HepG2 (cell line): ENCODE data around the gene RPS6KL1. TPM values are rescaled to one million over a fixed set of nuclear protein-coding genes. Genes with fewer than 3 reads are reported as not detected.

ENCODE experiments used
- GATA4 ChIP-seq: sonication (generic); IDR thresholded peaks from 2 replicates; pipeline ENCODE4 v1.6.1; 2016; ENCODE audit warnings: antibody characterized with exemption, low read depth, borderline replicate concordance
- MAFK ChIP-seq, 2 experiments: IDR thresholded peaks in 1 of 2; conservative IDR thresholded peaks in 1 of 2; 2 replicates each; pipeline ENCODE4 v1.6.1; 2011; ENCODE audit warnings: improper control_type of control experiment in 2 of 2, low read length in 2 of 2
- NFRKB ChIP-seq: fragments of 450-650 bp; IDR thresholded peaks from 2 replicates; pipeline ENCODE4 v1.6.1; 2017
- NR2F1 ChIP-seq, 2 experiments: fragments of 450-650 bp in 1 of 2; formaldehyde crosslinking in 1 of 2; IDR thresholded peaks; 2 replicates each; pipeline versions ENCODE4 v1.5.0 to v1.6.1; 2016 to 2020; ENCODE audit warnings: mild to moderate bottlenecking in 1 of 2, missing compliant biosample characterization in 1 of 2, missing genetic modification reagents in 1 of 2, moderate library complexity in 1 of 2
- PBX2 ChIP-seq: IDR thresholded peaks from 2 replicates; pipeline ENCODE4 v1.6.1; 2016; ENCODE audit warnings: control low read depth
- PHF20 ChIP-seq: sonication (generic); formaldehyde crosslinking; IDR thresholded peaks from 2 replicates; pipeline ENCODE4 v1.5.0; 2020; ENCODE audit warnings: mild to moderate bottlenecking, missing genetic modification reagents
- SAFB2 ChIP-seq: sonication (generic); formaldehyde crosslinking; IDR thresholded peaks from 2 replicates; pipeline ENCODE4 v1.5.1; 2020; ENCODE audit warnings: missing genetic modification reagents, low read depth, mild to moderate bottlenecking, borderline replicate concordance
- SATB2 ChIP-seq: sonication (generic); formaldehyde crosslinking; IDR thresholded peaks from 2 replicates; pipeline ENCODE4 v1.5.0; 2020; ENCODE audit warnings: missing genetic modification reagents
- SNAI1 ChIP-seq: sonication (generic); formaldehyde crosslinking; IDR thresholded peaks from 2 replicates; pipeline ENCODE4 v1.5.0; 2020; ENCODE audit warnings: mild to moderate bottlenecking, missing genetic modification reagents, borderline replicate concordance
- SP2 ChIP-seq: sonication (generic); formaldehyde crosslinking; IDR thresholded peaks from 2 replicates; pipeline ENCODE4 v1.5.1; 2020; ENCODE audit warnings: mild to moderate bottlenecking, missing genetic modification reagents
- SRF ChIP-seq: IDR thresholded peaks from 2 replicates; pipeline ENCODE4 v1.6.1; 2011; ENCODE audit warnings: mild to moderate bottlenecking, low read depth, low read length, moderate library complexity
- ZBTB49 ChIP-seq: sonication (generic); formaldehyde crosslinking; IDR thresholded peaks from 2 replicates; pipeline ENCODE4 v1.4.0; 2020; ENCODE audit warnings: missing genetic modification reagents, borderline replicate concordance
- ZFP36L1 ChIP-seq: sonication (generic); formaldehyde crosslinking; IDR thresholded peaks from 2 replicates; pipeline ENCODE4 v1.8.0; 2022; ENCODE audit warnings: mild to moderate bottlenecking, missing genetic modification reagents, moderate library complexity
- ZNF205 ChIP-seq: IDR thresholded peaks from 2 replicates; pipeline ENCODE4 v1.6.1; 2018; ENCODE audit warnings: missing biosample characterization, missing genetic modification reagents
- ZNF230 ChIP-seq: sonication (generic); formaldehyde crosslinking; IDR thresholded peaks from 2 replicates; pipeline ENCODE4 v1.4.0; 2020; ENCODE audit warnings: mild to moderate bottlenecking, missing genetic modification reagents
- ZNF616 ChIP-seq: sonication (generic); formaldehyde crosslinking; IDR thresholded peaks from 2 replicates; pipeline ENCODE4 v1.5.0; 2020; ENCODE audit warnings: low read depth, mild to moderate bottlenecking, missing genetic modification reagents
- ZSCAN20 ChIP-seq: sonication (generic); formaldehyde crosslinking; IDR thresholded peaks from 2 replicates; pipeline ENCODE4 v1.4.0; 2020; ENCODE audit warnings: missing genetic modification reagents, mild to moderate bottlenecking, borderline replicate concordance
- polyA plus RNA-seq, 8 experiments: library from polyadenylated mRNA; depleted of rRNA in 3 of 8; stranded (reverse) in 7 of 8; unstranded in 1 of 8; fragments of >200 nt; fragmentation: Illumina TruSeq in 4 of 8; extraction: Trizol in 4 of 8; gene quantifications; 2 replicates each; pipeline versions ENCODE4 v1.2.1 to v1.2.3, GENCODE V29; 2011 to 2016; ENCODE audit warnings: low read depth in 4 of 8, missing spikeins in 1 of 8, mixed read lengths in 1 of 8; ENCODE audit not compliant: insufficient read depth in 1 of 8
- total RNA-seq, 5 experiments: library from RNA; depleted of rRNA; stranded (reverse); fragments of >200 nt; fragmentation: Illumina TruSeq; extraction: Trizol; gene quantifications; 2 replicates each; pipeline ENCODE4 v1.2.3, GENCODE V29; 2016; ENCODE audit warnings: low read depth in 1 of 5
- TF ChIP-seq, protein P1 (sequence below): sonication (generic); formaldehyde crosslinking; IDR thresholded peaks from 2 replicates; pipeline ENCODE4 v1.8.0; 2022; ENCODE audit warnings: missing genetic modification reagents, low read depth, mild to moderate bottlenecking, borderline replicate concordance
- TF ChIP-seq, protein P2 (sequence below): sonication (generic); formaldehyde crosslinking; IDR thresholded peaks from 2 replicates; pipeline ENCODE4 v1.5.0; 2020; ENCODE audit warnings: mild to moderate bottlenecking, missing genetic modification reagents
- TF ChIP-seq, protein P3 (sequence below): sonication (generic); formaldehyde crosslinking; conservative IDR thresholded peaks from 2 replicates; pipeline ENCODE4 v1.4.0; 2020; ENCODE audit warnings: missing genetic modification reagents

The RPS6KL1 gene
- total and polyA plus RNA-seq, 2 of the 13 experiments (the other 11 are each of a cell fraction or from before 2014, with no cell fraction given): 6.5 to 11.5 TPM

DNA sequence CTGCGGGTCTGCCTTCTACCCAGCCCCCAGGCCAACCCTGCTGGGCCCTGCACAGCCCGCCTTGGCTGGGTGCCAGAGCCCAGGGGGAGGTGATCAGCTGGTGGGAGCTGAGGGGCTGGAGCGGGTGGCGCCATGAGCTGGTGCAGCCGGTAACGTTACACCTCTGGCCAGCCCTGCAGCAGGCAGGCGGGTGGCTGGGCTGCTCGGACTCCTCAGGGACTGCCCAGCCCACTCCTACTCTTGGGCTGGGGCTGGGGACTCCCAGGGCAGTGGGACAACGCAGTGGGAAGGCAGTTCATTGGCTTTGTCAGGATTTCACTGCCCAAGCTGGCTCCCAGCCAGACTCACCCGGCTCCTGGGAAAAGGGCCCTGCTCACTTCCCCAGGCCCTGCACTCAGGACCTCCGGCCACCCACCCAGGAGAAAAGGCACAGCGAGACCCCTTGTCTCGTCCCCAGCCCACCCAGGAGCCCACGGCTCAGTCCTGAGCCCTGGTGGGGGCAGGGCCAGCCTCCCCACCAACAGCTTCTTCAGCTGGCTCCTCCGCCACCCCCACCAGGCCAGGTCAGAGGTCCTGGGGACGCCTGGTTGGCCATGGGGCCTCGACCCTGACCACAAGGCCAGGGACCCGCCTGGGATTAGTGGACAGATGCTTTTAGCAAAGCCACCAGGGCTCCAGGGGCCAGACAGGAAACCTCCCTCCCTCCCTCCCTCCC lies 31.3 kb upstream of the RPS6KL1 start (continued):
- TF ChIP-seq ZSCAN20 (CRISPR knock-in tag) (0 out of 2 replicates have a peak, but pooled peaks have one; percentile 22), ZNF616 (CRISPR knock-in tag) (no peak), SAFB2 (CRISPR knock-in tag) (no peak), NR2F1 (CRISPR knock-in tag; IDR thresholded peaks at IDR 0.05) (peak; percentile 20 to 78; a peak in 2 of 4 replicates), GATA4 (no peak), SATB2 (CRISPR knock-in tag) (no peak), SP2 (CRISPR knock-in tag) (no peak), PBX2 (CRISPR knock-in tag) (no peak), PHF20 (no peak), ZNF230 (CRISPR knock-in tag) (no peak), SNAI1 (CRISPR knock-in tag) (no peak), ZBTB49 (CRISPR knock-in tag) (no peak), ZNF205 (CRISPR knock-in tag) (peak; percentile 49; the same call in 1 of the 2 replicates), NFRKB (no peak), SRF (no peak), ZFP36L1 (CRISPR knock-in tag) (no peak), MAFK (conservative IDR thresholded peaks at IDR 0.05 in 1 of 2, IDR thresholded peaks at IDR 0.05 in 1 of 2; ENCODE audit: low read length in 2 of 2) (no peak)
- TF ChIP-seq, protein P1, sequence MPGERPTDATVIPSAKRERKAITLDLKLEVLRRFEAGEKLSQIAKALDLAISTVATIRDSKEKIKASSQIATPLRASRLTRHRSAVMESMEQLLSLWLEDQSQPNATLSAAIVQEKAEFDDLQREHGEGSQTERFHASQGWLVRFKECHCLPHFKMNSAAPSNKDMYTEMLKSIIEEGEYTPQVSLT (CRISPR knock-in tag): no peak
- TF ChIP-seq, protein P2, sequence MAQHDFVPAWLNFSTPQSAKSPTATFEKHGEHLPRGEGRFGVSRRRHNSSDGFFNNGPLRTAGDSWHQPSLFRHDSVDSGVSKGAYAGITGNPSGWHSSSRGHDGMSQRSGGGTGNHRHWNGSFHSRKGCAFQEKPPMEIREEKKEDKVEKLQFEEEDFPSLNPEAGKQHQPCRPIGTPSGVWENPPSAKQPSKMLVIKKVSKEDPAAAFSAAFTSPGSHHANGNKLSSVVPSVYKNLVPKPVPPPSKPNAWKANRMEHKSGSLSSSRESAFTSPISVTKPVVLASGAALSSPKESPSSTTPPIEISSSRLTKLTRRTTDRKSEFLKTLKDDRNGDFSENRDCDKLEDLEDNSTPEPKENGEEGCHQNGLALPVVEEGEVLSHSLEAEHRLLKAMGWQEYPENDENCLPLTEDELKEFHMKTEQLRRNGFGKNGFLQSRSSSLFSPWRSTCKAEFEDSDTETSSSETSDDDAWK (CRISPR knock-in tag): no peak
- TF ChIP-seq, protein P3, sequence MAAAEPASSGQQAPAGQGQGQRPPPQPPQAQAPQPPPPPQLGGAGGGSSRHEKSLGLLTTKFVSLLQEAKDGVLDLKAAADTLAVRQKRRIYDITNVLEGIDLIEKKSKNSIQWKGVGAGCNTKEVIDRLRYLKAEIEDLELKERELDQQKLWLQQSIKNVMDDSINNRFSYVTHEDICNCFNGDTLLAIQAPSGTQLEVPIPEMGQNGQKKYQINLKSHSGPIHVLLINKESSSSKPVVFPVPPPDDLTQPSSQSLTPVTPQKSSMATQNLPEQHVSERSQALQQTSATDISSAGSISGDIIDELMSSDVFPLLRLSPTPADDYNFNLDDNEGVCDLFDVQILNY: no peak
